Pancreas (tissue), 10 donors: ENCODE data around the gene AHR. TPM values are rescaled to one million over a fixed set of nuclear protein-coding genes. Genes with fewer than 3 reads are reported as not detected.

Experiments
- ATAC-seq, 4 donors: fragments of 200-7000 bp; cut with Tn5 transposase; one replicate each; pipeline versions ENCODE4 v1.8.0 to v1.9.1; 2020; ENCODE audit warnings: mild to moderate bottlenecking in 4 of 4, moderate library complexity in 4 of 4
- DNase-seq, 6 donors: peaks; one replicate each; pipeline ENCODE4 v3.0.0-alpha.2; 2020
- FAIRE-seq: peaks from 2 replicates; lab custom pipeline; 2012; peaks lifted over from hg19 to GRCh38; lab: Jason Lieb, UNC
- H3K27ac ChIP-seq, 4 donors: fragments of 200-600 bp; sonication (generic); 1 replicate in 3 of 4; 2 replicates in 1 of 4; pipeline versions ENCODE4 v1.5.0 to v1.8.0; 2020
- H3K27me3 ChIP-seq, 4 donors: fragments of 200-600 bp; one replicate each; pipeline ENCODE4 v1.8.0; 2021
- H3K36me3 ChIP-seq, 3 donors: fragments of 200-600 bp; sonication (generic) in 1 of 3; one replicate each; pipeline versions ENCODE4 v1.5.0 to v1.8.0; 2020 to 2021
- H3K4me1 ChIP-seq, 3 donors: fragments of 200-600 bp; one replicate each; pipeline ENCODE4 v1.8.0; 2021
- H3K4me3 ChIP-seq, 4 donors: fragments of 200-600 bp; sonication (generic) in 2 of 4; one replicate each; pipeline versions ENCODE4 v1.5.0 to v1.8.0; 2020 to 2021
- H3K9me3 ChIP-seq, 4 donors: fragments of 200-600 bp; one replicate each; pipeline ENCODE4 v1.8.0; 2021
- WGBS, 2 donors: extraction: QIAGEN DNeasy Blood & Tissue Kit; methylation state at CpG; one replicate each; pipeline ENCODE4 v1.1.7; 2013; 5-methylcytosine and 5-hydroxymethylcytosine counted together
- intact Hi-C, 3 donors: fragments of 100-400 bp; cut with DNase I; formaldehyde crosslinking; loops; one replicate each; pipeline versions ENCODE4 v1.11.1 to v1.14.2; 2022
- polyA plus RNA-seq, 2 donors: library from polyadenylated mRNA; stranded (reverse); fragments of 200-250 nt; gene quantifications; one replicate each; pipeline ENCODE4 v1.2.3, GENCODE V29; 2013
- total RNA-seq, 6 donors: library from RNA; stranded (reverse); fragmentation: NEBNext Ultra II Directional in 4 of 6; extraction: Animal tissue kit (Norgen Biotek cat#: 25700) in 4 of 6; gene quantifications; one replicate each; pipeline versions ENCODE4 v1.2.1 to v1.2.4, GENCODE V29; 2021 to 2023
- TF ChIP-seq, protein P1 (sequence below), 4 donors: fragments of 200-600 bp; sonication (generic) in 3 of 4; IDR thresholded peaks; one replicate each; pipeline versions ENCODE4 v1.5.0 to v1.8.0; 2021; ENCODE audit warnings: antibody characterized with exemption in 4 of 4
- donor health status: healthy with polysubstance abuse.
- donor health status: DM: no; HTN: no; CAD: no; lungs with moderate emphysema.
- donor health status: DM: no; HTN: no; CAD: no.
- donor health status: control.
- donor health status: control.
- donor health status: Bipolar disorder and iron deficiency.
- donor health status: DM: yes; HTN: yes; CAD: no.
- donor health status: DM: no; HTN: no; CAD: no.
- donor health status: DM: no; HTN: no; CAD: no.
- donor health status: DM: yes; HTN: yes; CAD: no.

Gene AHR
- total and polyA plus RNA-seq, 8 donors: 3.2 to 31.8 (median 8.4) TPM

- Histone ChIP-seq H3K9me3 (no peaks in the 10 kb centered on the region), H3K36me3 (no peaks in the 10 kb centered on the region), H3K27ac (no peak overlapping the region), H3K4me1 (peaks cover 0 to 4% (median 0%) of the 10 kb centered on the region in 3 donors), H3K4me3 (no peak overlapping the region), H3K27me3 (no peaks in the 10 kb centered on the region)
- TF ChIP-seq, protein P1, sequence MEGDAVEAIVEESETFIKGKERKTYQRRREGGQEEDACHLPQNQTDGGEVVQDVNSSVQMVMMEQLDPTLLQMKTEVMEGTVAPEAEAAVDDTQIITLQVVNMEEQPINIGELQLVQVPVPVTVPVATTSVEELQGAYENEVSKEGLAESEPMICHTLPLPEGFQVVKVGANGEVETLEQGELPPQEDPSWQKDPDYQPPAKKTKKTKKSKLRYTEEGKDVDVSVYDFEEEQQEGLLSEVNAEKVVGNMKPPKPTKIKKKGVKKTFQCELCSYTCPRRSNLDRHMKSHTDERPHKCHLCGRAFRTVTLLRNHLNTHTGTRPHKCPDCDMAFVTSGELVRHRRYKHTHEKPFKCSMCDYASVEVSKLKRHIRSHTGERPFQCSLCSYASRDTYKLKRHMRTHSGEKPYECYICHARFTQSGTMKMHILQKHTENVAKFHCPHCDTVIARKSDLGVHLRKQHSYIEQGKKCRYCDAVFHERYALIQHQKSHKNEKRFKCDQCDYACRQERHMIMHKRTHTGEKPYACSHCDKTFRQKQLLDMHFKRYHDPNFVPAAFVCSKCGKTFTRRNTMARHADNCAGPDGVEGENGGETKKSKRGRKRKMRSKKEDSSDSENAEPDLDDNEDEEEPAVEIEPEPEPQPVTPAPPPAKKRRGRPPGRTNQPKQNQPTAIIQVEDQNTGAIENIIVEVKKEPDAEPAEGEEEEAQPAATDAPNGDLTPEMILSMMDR (IDR thresholded peaks at IDR 0.05): no peak
- DNase-seq: no peak
- no peak for ATAC-seq
- FAIRE-seq: no peak
- intact Hi-C loops: no loop called here
- 65 to 87% methylated on average over 2 of the region's 2 CpGs for WGBS, 2 donors
Observed at GRCh38 chr7:17364671-17365070, 66.2 kb downstream of the AHR start.

GRCh38 chr7:17365775-17366174 lies 67.3 kb downstream of the AHR start:
- TF ChIP-seq, protein P1 (IDR thresholded peaks at IDR 0.05): no peak
- FAIRE-seq: no peak
- Histone ChIP-seq H3K36me3 (no peaks in the 10 kb centered on the region), H3K4me1 (peaks cover 0 to 6% (median 0%) of the 10 kb centered on the region in 3 donors), H3K4me3 (no peak overlapping the region), H3K27ac (no peak overlapping the region), H3K9me3 (no peaks in the 10 kb centered on the region), H3K27me3 (no peaks in the 10 kb centered on the region)
- WGBS, 2 donors: 75 to 90% methylated on average over 1 of the region's 1 CpG
- ATAC-seq: no peak
- DNase-seq: no peak
- intact Hi-C loops: no loop called here

- H3K4me1 ChIP-seq: peaks cover 0 to 9% (median 0%) of the 10 kb centered on the region in 3 donors
- H3K27me3 ChIP-seq: no peaks in the 10 kb centered on the region
- DNase-seq: no peak
- 81 to 88% methylated on average over 2 of the region's 2 CpGs for WGBS, 2 donors
- TF ChIP-seq, protein P1 (IDR thresholded peaks at IDR 0.05): no peak
- no peak overlapping the region for H3K27ac ChIP-seq
- no peak overlapping the region for H3K4me3 ChIP-seq
- no peak for ATAC-seq
- no peak for FAIRE-seq
- H3K36me3 ChIP-seq: no peaks in the 10 kb centered on the region
- H3K9me3 ChIP-seq: no peaks in the 10 kb centered on the region
- intact Hi-C loops: no loop called here
Observed at GRCh38 chr7:17367502-17367901, 69.0 kb downstream of the AHR start.

GRCh38 chr7:17368856-17369524 lies 70.5 kb downstream of the AHR start:
- TF ChIP-seq, protein P1 (IDR thresholded peaks at IDR 0.05): no peak
- H3K27ac ChIP-seq: no peak overlapping the region
- 88 to 94% methylated on average over 3 of the region's 3 CpGs for WGBS, 2 donors

More at GRCh38 chr7:17368856-17369524, 70.5 kb downstream of the AHR start:
- Histone ChIP-seq H3K36me3 (no peaks in the 10 kb centered on the region), H3K27me3 (no peaks in the 10 kb centered on the region), H3K4me3 (no peak overlapping the region), H3K4me1 (peaks cover 0 to 9% (median 0%) of the 10 kb centered on the region in 3 donors), H3K9me3 (no peaks in the 10 kb centered on the region)
- intact Hi-C loops: no loop called here
- FAIRE-seq (no peak), ATAC-seq (no peak), DNase-seq (no peak)
